ENCODE data around the gene CYP2W1.
A peak's percentile ranks its signal among the peaks of the same experiment; 100 is the strongest.

CYP2W1 gene

DNA sequence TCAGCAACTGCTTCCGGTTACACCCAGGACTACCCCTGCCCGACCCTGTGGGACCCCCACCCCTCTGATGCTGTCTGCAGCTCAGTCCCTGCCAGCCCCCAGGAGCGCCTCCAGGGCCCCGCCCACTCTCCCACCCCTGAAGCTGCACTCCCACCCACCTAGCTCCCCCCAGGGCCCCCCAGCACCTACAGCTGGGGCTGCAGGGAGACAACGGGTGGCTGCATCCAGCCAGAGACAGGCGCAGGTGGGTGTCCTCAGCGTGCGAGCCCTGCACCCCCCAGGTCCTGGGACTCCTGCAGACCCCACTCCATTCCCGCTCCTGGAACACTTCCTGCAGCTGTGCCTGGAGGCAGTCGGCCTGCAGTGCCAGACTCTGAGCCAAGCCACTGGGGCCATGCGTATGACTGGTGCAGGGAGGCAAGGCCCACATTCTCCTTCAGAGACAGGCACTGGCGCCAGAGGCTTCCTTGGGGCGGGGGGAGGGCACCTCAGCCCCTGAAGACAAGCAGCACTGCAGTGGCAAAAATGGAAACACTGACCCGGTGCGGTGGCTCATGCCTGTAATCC, 6.1 kb downstream of the CYP2W1 start:
- DNase-seq (ENCODE audit: insufficient read length), result no peak
- no peak for TF ChIP-seq POLR2AphosphoS5 (IDR thresholded peaks at IDR 0.05; ENCODE audit: low read depth, low read length)
- TF ChIP-seq TAF1 (IDR thresholded peaks at IDR 0.05; ENCODE audit: borderline replicate concordance, low read depth, low read length), result no peak
- TF ChIP-seq POLR2A (IDR thresholded peaks at IDR 0.05; ENCODE audit: low read depth, low read length), result no peak
- FAIRE-seq, result no peak

DNA sequence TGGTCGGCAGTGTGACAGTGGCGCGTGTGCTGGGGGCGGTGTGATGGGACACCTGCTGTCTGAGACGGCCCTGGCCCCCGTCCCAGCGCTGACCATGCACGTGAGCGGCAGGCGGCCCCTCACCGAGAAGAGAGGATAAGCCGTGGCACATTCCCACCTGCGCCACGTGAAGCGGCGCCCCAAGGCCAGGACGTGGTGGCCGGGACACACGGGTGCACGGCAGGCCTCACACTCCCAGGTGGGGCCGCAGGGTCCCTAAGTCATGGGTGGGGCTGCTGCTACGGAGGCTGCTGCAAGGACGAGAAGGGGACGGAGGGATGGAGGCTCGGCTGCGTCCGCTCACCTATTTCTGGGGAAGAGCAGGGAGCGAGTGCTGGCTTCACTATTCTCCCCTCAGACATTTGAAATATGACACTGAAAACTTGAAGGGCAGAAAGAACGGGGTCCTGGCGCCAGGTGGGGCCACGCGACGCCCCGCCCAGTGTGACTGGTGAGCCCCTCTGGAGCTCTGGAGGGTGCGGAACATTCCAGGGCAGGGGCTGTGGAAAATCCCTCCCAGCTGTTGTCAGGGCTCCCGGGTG, 7.5 kb downstream of the CYP2W1 start:
- FAIRE-seq, result no peak
- TF ChIP-seq TAF1 (IDR thresholded peaks at IDR 0.05; ENCODE audit: borderline replicate concordance, low read depth, low read length), result no peak
- DNase-seq (ENCODE audit: insufficient read length), result no peak

DNA sequence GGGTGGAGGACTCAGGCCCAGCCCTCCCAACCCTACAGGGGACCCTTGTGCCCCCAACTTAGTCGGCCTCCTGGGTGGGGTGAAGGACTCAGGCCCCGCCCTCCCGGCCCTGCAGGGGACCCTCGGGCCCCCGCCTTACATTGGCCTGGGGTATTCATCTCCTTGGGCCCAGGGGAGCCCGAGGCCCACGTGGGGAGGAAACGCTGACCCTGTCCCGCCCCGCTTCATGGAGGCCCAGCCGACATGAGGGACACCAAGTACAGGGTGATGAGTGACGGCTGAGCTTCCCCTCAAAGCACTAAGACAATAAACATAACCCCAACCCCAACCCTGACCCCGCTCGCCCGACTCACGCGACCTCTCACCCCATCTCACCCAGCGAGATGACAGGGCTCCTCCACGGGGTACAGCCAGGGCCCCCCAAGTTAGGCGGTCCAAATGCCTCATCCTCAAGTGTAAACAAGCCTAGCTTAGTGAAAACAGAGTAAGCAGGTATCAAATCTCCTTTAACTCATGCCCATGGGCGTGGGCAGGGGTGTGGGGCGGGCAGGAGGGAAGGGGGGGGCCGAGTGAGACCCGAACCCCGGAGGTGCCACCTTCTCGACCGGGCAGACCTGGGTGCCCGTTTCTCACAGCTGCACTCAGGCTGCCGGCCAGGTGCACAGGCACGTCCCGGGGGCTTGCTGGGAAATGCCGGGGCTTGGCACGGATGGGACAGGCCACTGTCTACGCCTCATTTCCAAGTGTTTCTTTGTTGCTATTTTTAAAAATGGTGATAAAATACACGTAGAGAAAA, 8.2 kb downstream of the CYP2W1 start:
- no peak for DNase-seq (ENCODE audit: insufficient read length)

DNA sequence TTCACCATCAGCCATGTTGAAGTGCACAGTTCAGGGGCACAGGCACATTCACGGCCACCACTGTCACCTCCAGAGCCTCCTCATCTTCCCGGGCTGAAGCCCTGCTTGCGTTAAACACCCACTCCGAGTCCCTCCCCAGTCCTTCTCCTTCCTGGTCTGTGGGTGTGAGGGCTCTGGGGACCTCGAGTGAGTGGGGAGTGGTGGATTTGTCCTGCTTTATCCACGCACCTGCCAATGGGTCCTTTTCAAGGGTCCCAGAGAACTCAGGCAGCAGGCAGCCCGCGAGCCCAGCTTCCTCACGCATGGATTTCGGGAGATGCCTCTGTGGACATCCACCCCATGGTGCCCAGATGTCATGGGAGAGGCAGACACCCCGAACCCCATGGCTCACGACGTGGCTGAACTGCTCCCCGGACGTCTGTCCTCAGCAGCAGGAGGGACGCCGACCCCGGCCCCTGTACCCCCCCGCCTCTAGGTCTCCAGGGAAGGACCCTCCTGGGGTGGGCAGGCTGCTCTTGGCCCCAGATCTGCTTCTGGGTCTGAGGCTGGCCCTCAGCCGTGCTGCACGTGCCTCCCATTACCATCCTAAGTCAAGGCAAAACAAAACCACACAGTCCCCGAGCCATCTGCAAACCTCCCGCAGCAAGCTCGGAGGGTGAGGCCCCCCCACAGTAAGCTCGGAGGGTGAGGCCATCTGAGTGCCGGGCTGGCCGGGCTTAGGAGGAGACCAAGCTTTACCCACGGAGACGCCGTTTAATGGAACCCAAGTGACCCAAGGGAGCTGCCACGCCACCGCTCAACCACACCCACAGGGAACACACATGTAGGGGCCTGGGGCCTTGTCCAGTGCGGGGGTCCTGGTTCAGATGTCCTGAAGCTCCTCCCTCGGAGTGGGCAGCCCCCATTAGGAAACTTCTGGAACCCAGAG, 9.0 kb downstream of the CYP2W1 start:
- FAIRE-seq, result no peak
- no peak for DNase-seq (ENCODE audit: insufficient read length)
- no peak for TF ChIP-seq POLR2AphosphoS5 (IDR thresholded peaks at IDR 0.05; ENCODE audit: low read depth, low read length)

More for the DNA sequence above, 8.2 kb downstream of the CYP2W1 start:
- no peak for TF ChIP-seq TAF1 (IDR thresholded peaks at IDR 0.05; ENCODE audit: borderline replicate concordance, low read depth, low read length)
- FAIRE-seq, result no peak

DNA sequence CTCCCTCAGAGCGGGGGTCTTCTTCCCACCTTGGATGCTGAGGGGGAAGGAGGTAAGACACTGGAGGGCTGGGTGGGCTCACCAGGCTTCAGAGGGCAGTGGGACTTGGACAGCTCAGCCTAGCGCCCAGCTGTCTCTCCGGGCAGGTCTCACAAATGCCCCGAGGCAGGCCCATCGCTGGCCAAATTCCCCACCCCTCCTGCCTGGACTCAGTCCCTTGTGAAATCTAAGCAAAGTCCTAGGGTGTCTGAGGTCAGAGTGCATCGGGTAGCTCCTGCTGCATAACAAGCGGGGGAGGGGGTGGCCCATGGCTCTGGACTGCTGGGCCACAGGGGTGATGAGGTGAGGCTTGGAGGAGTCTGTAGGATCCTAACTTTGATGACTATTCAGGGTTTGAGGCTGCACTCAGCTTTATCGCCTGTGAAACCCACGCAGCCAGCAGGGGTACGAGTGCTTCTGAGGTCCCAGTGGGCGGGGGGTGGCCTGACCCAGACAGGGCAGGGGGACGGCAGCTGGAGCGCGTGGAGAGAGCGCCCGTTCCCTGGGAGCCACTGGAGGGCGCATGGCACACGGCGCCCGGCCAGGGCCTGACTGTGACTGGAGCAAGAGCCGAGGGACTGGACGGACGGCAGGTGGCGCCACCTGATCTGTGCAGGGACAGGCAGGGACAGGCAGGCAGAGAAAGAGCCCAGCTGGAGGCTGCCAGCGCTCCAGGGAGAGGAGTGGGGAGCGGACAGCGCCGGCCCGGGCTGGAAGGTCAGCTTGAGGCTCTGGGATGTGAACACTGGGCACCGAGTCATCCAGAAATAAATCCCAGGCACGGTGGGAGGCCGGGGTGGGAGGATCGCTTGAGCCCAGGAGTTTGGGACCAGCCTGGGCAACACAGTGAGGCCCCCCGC, 10.0 kb downstream of the CYP2W1 start:
- TF ChIP-seq TAF1 (IDR thresholded peaks at IDR 0.05; ENCODE audit: borderline replicate concordance, low read depth, low read length) (no peak), POLR2AphosphoS5 (IDR thresholded peaks at IDR 0.05; ENCODE audit: low read depth, low read length) (no peak; the same call in 1 of the 2 replicates), POLR2A (IDR thresholded peaks at IDR 0.05; ENCODE audit: low read depth, low read length) (no peak)
- DNase-seq (ENCODE audit: insufficient read length) (peak; percentile 92), FAIRE-seq (peak; percentile 99)

DNA sequence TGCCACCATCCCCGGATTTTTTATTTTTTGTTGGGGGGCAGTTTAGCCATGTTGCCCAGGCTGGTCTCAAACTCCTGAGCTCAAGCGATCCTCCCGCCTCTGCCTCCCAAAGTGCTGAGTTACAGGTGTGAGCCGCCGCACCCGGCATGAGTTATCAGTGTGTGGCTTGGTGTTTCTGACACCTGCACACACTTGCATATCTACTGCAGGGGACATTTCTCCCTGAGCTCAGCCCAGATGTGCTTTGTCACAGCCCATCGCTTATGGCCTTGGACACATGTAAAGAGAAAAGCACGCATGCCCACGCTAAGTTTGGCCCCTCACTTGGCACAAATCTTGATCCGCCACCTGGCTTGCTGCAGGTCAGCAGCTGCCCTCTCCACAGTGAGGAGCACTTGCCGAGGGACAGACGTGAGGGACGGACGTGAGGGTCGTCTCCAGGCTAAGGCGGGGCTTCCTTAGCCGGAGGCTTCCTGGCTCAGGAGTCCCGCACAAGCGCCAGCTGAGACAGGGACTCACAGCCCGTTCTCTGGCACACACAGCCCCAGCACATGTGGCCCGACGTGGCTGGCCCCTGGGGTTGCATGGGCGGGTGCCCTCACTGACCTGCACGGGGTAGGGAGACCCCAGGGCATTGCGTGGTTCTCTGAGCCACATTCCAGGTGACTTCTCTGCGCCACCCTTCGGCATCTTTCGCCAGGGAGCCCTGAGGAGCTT, 11.8 kb downstream of the CYP2W1 start:
- no peak for TF ChIP-seq TAF1 (IDR thresholded peaks at IDR 0.05; ENCODE audit: borderline replicate concordance, low read depth, low read length)
- TF ChIP-seq POLR2A (IDR thresholded peaks at IDR 0.05; ENCODE audit: low read depth, low read length), result peak; percentile 47
- no peak for TF ChIP-seq POLR2AphosphoS5 (IDR thresholded peaks at IDR 0.05; ENCODE audit: low read depth, low read length)
- DNase-seq (ENCODE audit: insufficient read length) (no peak), FAIRE-seq (no peak)

DNA sequence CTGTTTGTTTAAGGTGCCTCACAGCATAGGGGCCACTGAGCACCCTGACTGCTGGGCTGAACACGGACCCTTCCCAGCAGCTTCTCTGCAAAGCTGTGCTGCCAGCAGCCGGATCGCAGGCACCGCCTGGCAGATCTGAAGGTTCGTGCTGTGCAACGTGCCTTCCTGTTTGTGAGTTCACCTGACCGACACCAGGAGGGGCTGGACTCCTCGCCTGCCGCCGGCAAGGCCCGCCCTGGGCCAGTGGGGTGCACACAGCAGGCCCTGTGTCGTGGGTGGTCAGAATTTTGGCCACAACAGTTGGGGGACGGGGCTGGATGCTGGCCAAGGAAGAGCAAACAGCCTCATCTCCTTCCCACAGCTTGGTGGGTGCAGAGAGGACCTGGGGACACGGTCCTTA, 12.6 kb downstream of the CYP2W1 start:
- FAIRE-seq, result no peak
- TF ChIP-seq POLR2A (IDR thresholded peaks at IDR 0.05; ENCODE audit: low read depth, low read length), result no peak
- TF ChIP-seq POLR2AphosphoS5 (IDR thresholded peaks at IDR 0.05; ENCODE audit: low read depth, low read length), result no peak
- no peak for TF ChIP-seq TAF1 (IDR thresholded peaks at IDR 0.05; ENCODE audit: borderline replicate concordance, low read depth, low read length)
- no peak for DNase-seq (ENCODE audit: insufficient read length)

DNA sequence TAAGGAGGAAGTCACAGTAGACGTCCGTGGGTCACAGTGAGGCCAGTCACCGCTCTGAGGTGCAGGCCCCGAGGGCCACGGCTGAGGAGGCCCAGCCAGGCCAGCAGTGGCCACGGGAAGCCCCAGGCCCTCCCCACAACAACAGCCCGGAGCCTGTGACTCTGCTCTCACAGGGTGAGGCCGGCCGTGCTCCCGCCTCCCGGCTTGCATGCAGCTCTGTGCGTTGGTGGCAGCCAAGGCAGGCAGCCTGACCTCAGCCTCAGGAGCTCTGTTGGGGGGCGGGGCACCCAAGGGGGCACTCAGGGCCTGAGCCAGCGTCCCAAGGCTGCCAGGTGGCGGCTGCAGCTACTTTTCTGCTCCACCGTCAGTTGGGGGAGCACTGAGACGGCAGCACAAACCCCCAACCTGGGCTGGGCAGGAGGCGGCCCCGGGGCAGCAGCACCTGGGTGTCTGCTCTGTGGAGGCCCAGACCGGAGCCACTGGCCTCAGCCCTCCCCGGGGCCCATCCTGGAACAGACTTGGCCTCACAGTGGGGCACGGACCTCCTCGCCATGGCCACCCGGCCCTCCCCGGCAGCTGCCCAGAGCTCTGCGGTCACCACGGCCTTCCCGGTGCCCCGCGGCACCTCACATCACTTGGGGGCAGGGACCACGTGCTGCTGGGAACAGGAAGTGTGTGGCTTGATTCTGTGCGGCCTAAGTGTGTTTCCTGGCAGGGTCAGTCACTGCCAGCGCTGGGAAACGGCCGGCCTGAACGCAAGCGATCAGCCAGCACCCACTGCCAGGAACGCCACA, 13.3 kb downstream of the CYP2W1 start:
- DNase-seq (ENCODE audit: insufficient read length) (no peak), FAIRE-seq (no peak)
- TF ChIP-seq POLR2A (IDR thresholded peaks at IDR 0.05; ENCODE audit: low read depth, low read length), result no peak

DNA sequence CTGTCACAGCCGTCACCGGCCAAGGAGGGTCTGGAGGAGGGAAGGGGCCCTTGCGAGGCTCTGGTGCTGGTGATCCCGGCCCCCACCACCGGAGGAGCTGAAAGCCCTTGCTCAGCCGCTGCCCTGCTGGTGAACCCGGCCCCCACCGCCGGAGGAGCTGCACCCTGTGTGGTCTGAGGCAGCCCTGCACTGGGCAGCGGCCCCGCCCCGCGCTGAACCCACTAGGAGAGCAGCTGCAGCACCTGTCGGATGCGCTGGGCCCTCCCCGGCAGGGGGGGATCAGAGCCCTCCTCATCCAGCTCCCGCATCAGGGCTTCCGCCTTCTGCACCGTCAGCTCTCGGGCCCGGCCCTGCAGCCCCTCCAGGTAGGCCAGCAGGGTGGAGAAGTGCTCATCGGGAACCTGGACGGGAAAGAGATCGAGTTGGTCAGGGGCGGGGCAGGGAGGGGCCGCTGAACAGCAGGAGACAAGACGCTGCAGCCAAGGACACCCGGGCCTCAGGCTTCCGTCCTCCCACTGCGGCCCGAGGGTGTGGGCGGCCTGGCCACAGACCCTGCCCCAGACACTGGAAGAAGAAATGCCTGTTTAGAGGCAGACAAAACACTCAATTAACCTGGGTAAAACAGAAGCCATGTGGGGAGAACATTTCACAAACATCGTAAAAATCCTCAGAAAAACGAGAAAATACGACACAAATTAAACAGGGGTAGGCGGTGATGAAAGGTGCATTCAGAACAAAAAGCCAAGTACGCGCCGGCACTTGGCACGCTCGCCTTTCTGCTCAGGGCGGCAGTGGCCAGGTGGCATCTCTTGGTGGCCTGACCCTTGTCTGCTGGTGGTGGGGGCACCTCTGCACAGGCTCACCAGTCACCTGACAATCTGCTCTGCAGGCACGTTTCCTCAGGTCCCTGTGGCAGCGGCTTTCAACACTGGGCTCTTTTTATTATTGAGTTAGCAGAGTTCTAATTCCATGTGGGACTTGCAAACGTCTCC, 14.7 kb downstream of the CYP2W1 start:
- TF ChIP-seq TAF1 (IDR thresholded peaks at IDR 0.05; ENCODE audit: borderline replicate concordance, low read depth, low read length) (no peak), POLR2A (IDR thresholded peaks at IDR 0.05; ENCODE audit: low read depth, low read length) (no peak), POLR2AphosphoS5 (IDR thresholded peaks at IDR 0.05; ENCODE audit: low read depth, low read length) (no peak)
- FAIRE-seq (no peak), DNase-seq (ENCODE audit: insufficient read length) (no peak)

All from GM12892 (cell line).